Measurements from ENCODE around the gene CDKN1B. TPM values are rescaled to one million over a fixed set of nuclear protein-coding genes. Genes with fewer than 3 reads are reported as not detected.

The CDKN1B gene
- total RNA-seq, 3 donors from 2014 or later (not counting 1 experiment from before 2014, with no cell fraction given), result 119 to 207 (median 130) TPM

- peak in 1 of 2 donors; percentile 34 for DNase-seq
- no peak for TF ChIP-seq CTCF (IDR thresholded peaks at IDR 0.05)
- intact Hi-C loops (cut with micrococcal nuclease), result loop anchor here (5.0 to 10.0 kb wide), 3 partner anchors 156 to 1064 kb away; partner anchors contain the start of genes DUSP16 and GSG1
- no peaks in the 10 kb centered on the region for H3K27me3 ChIP-seq (ENCODE audit: control insufficient read depth, insufficient read depth, low read length)
- H3K36me3 ChIP-seq (ENCODE audit: control insufficient read depth, insufficient read depth, low read length), result peaks cover 40% of the 10 kb centered on the region
- H3K4me1 ChIP-seq (ENCODE audit: control insufficient read depth, insufficient read depth, low read length), result peaks cover 36% of the 10 kb centered on the region
- Mint-ChIP-seq H3K4me1 (peaks cover 74 to 87% of the 10 kb centered on the region in 2 donors), H3K27ac (peak overlapping the region; percentile 99 to 100), H3K4me3 (peak overlapping the region; percentile 98), H3K27me3 (ENCODE audit: low read depth in 2 of 2) (no peaks in the 10 kb centered on the region), H3K9me3 (no peaks in the 10 kb centered on the region), H3K36me3 (peaks cover 31% of the 10 kb centered on the region)
- peak overlapping the region; percentile 99 for H3K27ac ChIP-seq (ENCODE audit: low read length)
- 0% methylated on average over 8 of the region's 9 CpGs for WGBS (ENCODE audit: insufficient coverage)
- H3K9me3 ChIP-seq (ENCODE audit: control insufficient read depth, insufficient read depth, low read length), result no peaks in the 10 kb centered on the region
- peak overlapping the region; percentile 100 for H3K4me3 ChIP-seq (ENCODE audit: low read length)
- no peak for ATAC-seq
Observed at GRCh38 chr12:12718381-12718759, 1.2 kb downstream of the CDKN1B start.

- Mint-ChIP-seq H3K27ac (peak overlapping the region; percentile 99 to 100), H3K4me3 (peak overlapping the region; percentile 98), H3K9me3 (no peaks in the 10 kb centered on the region), H3K27me3 (ENCODE audit: low read depth in 2 of 2) (no peaks in the 10 kb centered on the region), H3K4me1 (peaks cover 69 to 86% of the 10 kb centered on the region in 2 donors), H3K36me3 (peaks cover 31% of the 10 kb centered on the region)
- Histone ChIP-seq H3K27ac (ENCODE audit: low read length) (peak overlapping the region; percentile 99), H3K4me1 (ENCODE audit: control insufficient read depth, insufficient read depth, low read length) (peaks cover 31% of the 10 kb centered on the region), H3K36me3 (ENCODE audit: control insufficient read depth, insufficient read depth, low read length) (peaks cover 40% of the 10 kb centered on the region), H3K27me3 (ENCODE audit: control insufficient read depth, insufficient read depth, low read length) (no peaks in the 10 kb centered on the region), H3K4me3 (ENCODE audit: low read length) (peak overlapping the region; percentile 100), H3K9me3 (ENCODE audit: control insufficient read depth, insufficient read depth, low read length) (no peaks in the 10 kb centered on the region)
- under 1% methylated on average over 14 of the region's 14 CpGs for WGBS (ENCODE audit: insufficient coverage)
- DNase-seq (peak in 1 of 2 donors; percentile 49), ATAC-seq (no peak)
- no peak for TF ChIP-seq CTCF (IDR thresholded peaks at IDR 0.05)
- intact Hi-C loops (cut with micrococcal nuclease), result loop anchor here (5.0 to 10.0 kb wide), 3 partner anchors 157 to 1064 kb away; partner anchors contain the start of genes DUSP16 and GSG1
Observed at GRCh38 chr12:12718853-12719252, 1.7 kb downstream of the CDKN1B start.

GRCh38 chr12:12719496-12719895 is 2.3 kb downstream of the CDKN1B start:
- Histone ChIP-seq H3K27ac (ENCODE audit: low read length) (peak overlapping the region; percentile 99), H3K27me3 (ENCODE audit: control insufficient read depth, insufficient read depth, low read length) (no peaks in the 10 kb centered on the region), H3K9me3 (ENCODE audit: control insufficient read depth, insufficient read depth, low read length) (no peaks in the 10 kb centered on the region), H3K36me3 (ENCODE audit: control insufficient read depth, insufficient read depth, low read length) (peaks cover 40% of the 10 kb centered on the region), H3K4me3 (ENCODE audit: low read length) (peak overlapping the region; percentile 100), H3K4me1 (ENCODE audit: control insufficient read depth, insufficient read depth, low read length) (peaks cover 24% of the 10 kb centered on the region)
- no peak for TF ChIP-seq CTCF (IDR thresholded peaks at IDR 0.05)
- Mint-ChIP-seq H3K9me3 (no peaks in the 10 kb centered on the region), H3K4me3 (peak overlapping the region; percentile 98), H3K27me3 (ENCODE audit: low read depth in 2 of 2) (no peaks in the 10 kb centered on the region), H3K36me3 (peaks cover 31% of the 10 kb centered on the region), H3K27ac (peak overlapping the region; percentile 99 to 100), H3K4me1 (peaks cover 63 to 80% of the 10 kb centered on the region in 2 donors)
- DNase-seq (no peak), ATAC-seq (no peak)
- WGBS (ENCODE audit: insufficient coverage), result 2% methylated on average over 3 of the region's 3 CpGs
- intact Hi-C loops (cut with micrococcal nuclease), result loop anchor here (5.0 to 10.0 kb wide), 3 partner anchors 157 to 1065 kb away; partner anchors contain the start of genes DUSP16 and GSG1

GRCh38 chr12:12720052-12720451 is 2.9 kb downstream of the CDKN1B start:
- no peaks in the 10 kb centered on the region for H3K9me3 ChIP-seq (ENCODE audit: control insufficient read depth, insufficient read depth, low read length)
- no peaks in the 10 kb centered on the region for H3K9me3 Mint-ChIP-seq
- H3K4me3 ChIP-seq (ENCODE audit: low read length), result peak overlapping the region; percentile 23
- H3K27ac ChIP-seq (ENCODE audit: low read length), result peak overlapping the region; percentile 99
- H3K4me1 Mint-ChIP-seq, result peaks cover 57 to 74% of the 10 kb centered on the region in 2 donors
- H3K27ac Mint-ChIP-seq, result peak overlapping the region; percentile 99 to 100
- no peak for ATAC-seq
- 25% methylated on average over 2 of the region's 4 CpGs for WGBS (ENCODE audit: insufficient coverage)
- H3K36me3 ChIP-seq (ENCODE audit: control insufficient read depth, insufficient read depth, low read length), result peaks cover 40% of the 10 kb centered on the region
- H3K4me3 Mint-ChIP-seq, result peak overlapping the region; percentile 98
- intact Hi-C loops (cut with micrococcal nuclease), result loop anchor here (10.0 kb wide), 1 partner anchor 735 kb away; no protein-coding TSS in a partner anchor
- peaks cover 21% of the 10 kb centered on the region for H3K4me1 ChIP-seq (ENCODE audit: control insufficient read depth, insufficient read depth, low read length)
- no peaks in the 10 kb centered on the region for H3K27me3 Mint-ChIP-seq (ENCODE audit: low read depth in 2 of 2)
- peak in 1 of 2 donors; percentile 13 for DNase-seq
- no peaks in the 10 kb centered on the region for H3K27me3 ChIP-seq (ENCODE audit: control insufficient read depth, insufficient read depth, low read length)
- H3K36me3 Mint-ChIP-seq, result peaks cover 31% of the 10 kb centered on the region
- no peak for TF ChIP-seq CTCF (IDR thresholded peaks at IDR 0.05)
